Subcutaneous abdominal adipose tissue (tissue), 5 donors: ENCODE measurements around the gene CELA3B.

ENCODE experiments used
- H3K27ac ChIP-seq: one replicate; pipeline ENCODE4 v1.7.0; 2013; ENCODE audit warnings: low read depth, mild to moderate bottlenecking, inconsistent platforms, low read length, moderate library complexity
- H3K27me3 ChIP-seq, 5 donors: one replicate each; pipeline ENCODE4 v1.7.0; 2013; ENCODE audit warnings: low read length in 5 of 5, inconsistent platforms in 1 of 5; ENCODE audit not compliant: control insufficient read depth in 5 of 5, insufficient read depth in 4 of 5
- H3K36me3 ChIP-seq, 5 donors: one replicate each; pipeline ENCODE4 v1.7.0; 2013; ENCODE audit warnings: low read length in 5 of 5; ENCODE audit not compliant: control insufficient read depth in 5 of 5, insufficient read depth in 5 of 5
- H3K4me1 ChIP-seq, 5 donors: one replicate each; pipeline ENCODE4 v1.7.0; 2013; ENCODE audit warnings: low read length in 5 of 5, mild to moderate bottlenecking in 3 of 5, moderate library complexity in 1 of 5; ENCODE audit not compliant: control insufficient read depth in 5 of 5, insufficient read depth in 5 of 5
- H3K4me3 ChIP-seq, 5 donors: one replicate each; pipeline ENCODE4 v1.7.0; 2013; ENCODE audit warnings: low read length in 5 of 5, low read depth in 1 of 5
- H3K9ac ChIP-seq, 5 donors: one replicate each; pipeline ENCODE4 v1.7.0; 2013; ENCODE audit warnings: low read length in 5 of 5, mild to moderate bottlenecking in 4 of 5, moderate library complexity in 3 of 5
- H3K9me3 ChIP-seq, 5 donors: one replicate each; pipeline ENCODE4 v1.7.0; 2013; ENCODE audit warnings: low read length in 5 of 5; ENCODE audit not compliant: control insufficient read depth in 5 of 5
- donor health status: healthy.
- donor health status: healthy.
- donor health status: healthy.
- donor health status: healthy.
- donor health status: healthy.

Gene CELA3B

DNA sequence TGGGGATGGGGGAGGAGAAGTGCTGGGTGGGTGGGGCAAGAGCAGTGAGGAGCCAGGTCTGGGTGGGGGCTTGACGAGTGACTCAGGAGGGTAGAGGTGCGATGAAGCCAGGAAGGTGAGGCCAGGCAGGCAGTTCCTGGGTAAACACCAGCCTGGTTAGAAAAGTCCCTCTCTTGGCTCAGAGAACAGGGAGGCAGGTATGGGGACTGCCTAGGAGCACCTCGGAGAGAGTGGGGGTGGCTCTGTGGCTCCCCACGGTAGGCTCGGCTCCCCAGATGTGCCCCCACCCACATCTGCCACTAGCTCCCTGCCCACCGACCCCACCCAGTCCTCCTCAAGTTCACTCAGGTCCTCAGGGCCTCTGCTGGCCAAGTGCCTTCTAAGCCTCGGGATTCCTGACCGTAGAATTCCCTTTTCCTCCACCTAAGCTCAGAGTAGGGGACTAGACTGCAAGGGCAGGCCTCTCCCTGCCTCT, 40.9 kb upstream of the CELA3B start:
- Histone ChIP-seq H3K9ac (peak overlapping the region; percentile 85 to 98 (median 90)), H3K27ac (peak overlapping the region; percentile 100), H3K36me3 (peaks cover 0 to 8% (median 0%) of the 10 kb centered on the region in 5 donors), H3K4me1 (peaks cover 28 to 88% (median 81%) of the 10 kb centered on the region in 5 donors), H3K9me3 (no peaks in the 10 kb centered on the region), H3K4me3 (peak overlapping the region; percentile 90 to 99 (median 97)), H3K27me3 (no peaks in the 10 kb centered on the region)

DNA sequence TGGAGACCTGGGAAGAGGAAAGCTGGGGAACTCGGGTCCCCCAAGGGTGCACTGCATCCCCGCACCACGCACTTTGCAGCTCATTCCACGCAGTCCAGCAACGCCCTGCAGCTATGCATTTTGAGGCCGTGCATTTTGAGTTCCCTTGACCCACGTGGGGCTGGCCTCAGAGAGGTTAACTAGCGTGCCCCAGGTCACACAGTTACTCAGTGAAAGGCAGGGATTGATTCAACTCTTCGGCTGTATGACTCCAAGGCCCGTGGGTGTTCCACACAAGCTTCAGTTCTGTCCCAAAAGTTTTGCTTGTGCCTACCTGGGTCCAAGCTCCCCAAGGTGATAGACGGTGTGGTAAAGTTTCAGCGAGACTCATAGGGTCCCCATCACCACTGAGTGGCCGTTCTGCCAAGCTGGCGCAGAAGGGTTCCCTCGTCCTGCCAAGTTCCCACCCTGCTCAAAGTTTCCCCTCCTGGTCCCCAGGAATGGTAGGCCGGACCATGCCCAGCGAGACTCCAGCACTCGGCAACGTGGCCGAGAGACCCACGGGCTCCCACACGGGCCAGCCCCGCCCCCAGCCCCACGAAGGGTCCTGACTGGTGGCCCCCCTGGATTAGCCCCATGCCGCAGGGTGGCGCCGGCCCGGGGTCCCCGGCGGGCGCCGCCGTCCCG, 40.3 kb upstream of the CELA3B start:
- H3K27me3 ChIP-seq: no peaks in the 10 kb centered on the region
- H3K9ac ChIP-seq: peak overlapping the region; percentile 85 to 98 (median 90)
- peaks cover 24 to 82% (median 79%) of the 10 kb centered on the region in 5 donors for H3K4me1 ChIP-seq
- H3K27ac ChIP-seq: peak overlapping the region; percentile 100
- peak overlapping the region; percentile 90 to 99 (median 97) for H3K4me3 ChIP-seq
- no peaks in the 10 kb centered on the region for H3K9me3 ChIP-seq
- peaks cover 0 to 8% (median 0%) of the 10 kb centered on the region in 5 donors for H3K36me3 ChIP-seq

DNA sequence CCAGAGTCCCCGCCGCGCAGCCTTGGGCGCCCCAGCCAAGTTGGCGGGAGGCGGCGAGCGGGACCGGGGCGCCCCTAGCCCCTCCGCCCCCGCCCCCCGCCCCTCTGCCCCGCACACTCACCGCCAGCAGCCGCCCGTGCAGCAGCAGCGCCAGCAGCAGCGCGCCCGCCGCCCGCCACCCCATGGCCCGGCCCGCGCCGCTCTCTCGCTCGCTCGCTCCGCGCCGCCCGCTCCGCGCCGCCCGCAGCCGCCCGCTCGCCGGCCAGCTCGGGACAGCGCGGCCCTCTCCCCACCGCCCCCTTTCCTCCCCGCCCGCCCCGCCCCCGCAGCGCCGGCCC, 39.8 kb upstream of the CELA3B start, which contains the start of gene HSPG2:
Gene HSPG2 (minus strand): TSS at position 277 of the 338 bp plus-strand sequence. CDS start 93 bp downstream, at position 184.
- Histone ChIP-seq H3K27ac (peak within 1 kb of the TSS; percentile 100), H3K4me1 (peaks cover 20 to 80% (median 74%) of the 10 kb centered on the region in 5 donors), H3K9ac (peak within 1 kb of the TSS; percentile 85 to 98 (median 90)), H3K27me3 (no peaks in the 10 kb centered on the region), H3K36me3 (peaks cover 0 to 7% (median 0%) of the 10 kb centered on the region in 5 donors), H3K4me3 (peak within 1 kb of the TSS; percentile 90 to 99 (median 97)), H3K9me3 (no peaks in the 10 kb centered on the region)

DNA sequence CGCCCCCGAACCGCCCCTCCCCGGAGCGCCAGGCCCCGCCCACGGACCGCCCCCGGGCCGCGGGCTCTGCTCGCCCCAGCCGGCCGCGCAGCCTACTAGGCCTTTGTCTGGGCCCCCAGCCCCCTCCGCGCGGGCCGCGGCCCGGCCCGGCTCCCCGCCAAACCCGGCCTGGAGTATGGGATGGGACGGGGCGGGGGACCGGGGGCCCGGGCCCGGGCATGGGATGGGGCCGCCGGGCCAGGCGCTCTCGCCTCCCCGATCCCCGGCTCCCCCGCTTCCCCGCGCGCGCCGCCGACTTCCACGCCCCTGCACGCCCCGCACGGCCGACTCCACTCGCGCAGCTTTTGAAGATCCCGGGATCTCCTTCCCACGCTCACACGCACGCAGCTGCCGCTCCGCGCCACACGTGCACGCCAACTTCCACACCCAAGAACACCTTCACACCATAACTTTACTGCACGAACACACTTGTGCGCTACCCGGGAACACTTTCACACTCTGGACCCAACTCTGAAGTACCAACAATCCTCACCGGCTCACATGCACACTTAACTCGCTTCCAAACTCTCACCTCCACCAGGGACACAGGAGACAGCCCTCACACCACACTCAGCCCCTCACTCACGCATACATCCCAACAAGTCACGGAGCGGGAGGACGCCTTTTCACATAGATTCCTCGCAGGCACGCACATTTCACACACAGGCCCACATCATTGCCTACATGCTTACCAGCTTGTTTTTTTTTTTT, 39.3 kb upstream of the CELA3B start:
- peak overlapping the region; percentile 95 for H3K27ac ChIP-seq

DNA sequence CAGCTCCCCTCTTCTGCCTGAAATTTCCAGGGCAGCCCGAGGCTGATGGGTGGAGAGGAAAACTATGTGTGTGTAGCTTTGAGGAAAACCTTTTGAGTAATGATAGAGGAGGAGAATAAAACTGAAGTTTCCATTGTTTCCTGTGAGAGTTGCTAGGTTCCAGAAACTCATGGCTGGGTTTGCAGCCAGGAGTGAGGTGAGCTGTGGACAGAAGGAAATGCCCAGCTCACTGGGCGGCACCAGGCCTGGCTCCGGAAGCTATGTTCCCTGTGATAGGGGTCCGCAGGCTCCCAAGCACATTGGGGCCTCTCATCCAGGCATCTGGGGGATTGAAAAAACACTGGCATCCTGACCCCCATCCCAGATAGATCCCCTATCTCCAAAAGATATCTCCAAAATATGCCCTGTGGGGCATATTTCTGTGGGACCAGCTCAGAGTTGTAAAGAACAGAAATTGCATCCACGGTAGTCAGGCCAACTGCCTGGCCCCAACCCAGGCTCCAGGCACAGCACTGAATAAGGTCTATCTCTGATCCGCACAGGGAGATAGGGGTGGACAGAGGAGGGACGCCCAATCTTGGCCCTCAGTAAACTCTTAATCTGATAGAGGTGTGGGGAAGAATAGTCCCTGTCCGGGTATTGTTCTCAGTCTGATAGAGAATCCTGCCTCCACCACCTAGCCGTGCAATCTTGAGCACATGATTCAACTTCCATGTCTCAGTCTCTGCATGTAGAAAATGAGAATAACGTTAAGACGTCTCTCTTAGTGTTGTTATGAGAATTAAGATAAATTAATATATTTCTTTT, 37.9 kb upstream of the CELA3B start:
- peak overlapping the region in 3 of 5 donors; percentile 10 to 48 (median 43) for H3K9ac ChIP-seq
- peaks cover 18 to 62% (median 57%) of the 10 kb centered on the region in 5 donors for H3K4me1 ChIP-seq
- H3K27ac ChIP-seq: peak overlapping the region; percentile 95
- no peaks in the 10 kb centered on the region for H3K9me3 ChIP-seq
- H3K4me3 ChIP-seq: peak overlapping the region in 2 of 5 donors; percentile 11 to 20
- no peaks in the 10 kb centered on the region for H3K27me3 ChIP-seq
- peaks cover 0 to 4% (median 0%) of the 10 kb centered on the region in 5 donors for H3K36me3 ChIP-seq

More for the DNA sequence above, 39.3 kb upstream of the CELA3B start:
- Histone ChIP-seq H3K27me3 (no peaks in the 10 kb centered on the region), H3K9ac (peak overlapping the region in 3 of 5 donors; percentile 11 to 71 (median 42)), H3K4me3 (peak overlapping the region; percentile 51 to 74 (median 60)), H3K4me1 (peaks cover 21 to 74% (median 68%) of the 10 kb centered on the region in 5 donors), H3K36me3 (peaks cover 0 to 6% (median 0%) of the 10 kb centered on the region in 5 donors), H3K9me3 (no peaks in the 10 kb centered on the region)

DNA sequence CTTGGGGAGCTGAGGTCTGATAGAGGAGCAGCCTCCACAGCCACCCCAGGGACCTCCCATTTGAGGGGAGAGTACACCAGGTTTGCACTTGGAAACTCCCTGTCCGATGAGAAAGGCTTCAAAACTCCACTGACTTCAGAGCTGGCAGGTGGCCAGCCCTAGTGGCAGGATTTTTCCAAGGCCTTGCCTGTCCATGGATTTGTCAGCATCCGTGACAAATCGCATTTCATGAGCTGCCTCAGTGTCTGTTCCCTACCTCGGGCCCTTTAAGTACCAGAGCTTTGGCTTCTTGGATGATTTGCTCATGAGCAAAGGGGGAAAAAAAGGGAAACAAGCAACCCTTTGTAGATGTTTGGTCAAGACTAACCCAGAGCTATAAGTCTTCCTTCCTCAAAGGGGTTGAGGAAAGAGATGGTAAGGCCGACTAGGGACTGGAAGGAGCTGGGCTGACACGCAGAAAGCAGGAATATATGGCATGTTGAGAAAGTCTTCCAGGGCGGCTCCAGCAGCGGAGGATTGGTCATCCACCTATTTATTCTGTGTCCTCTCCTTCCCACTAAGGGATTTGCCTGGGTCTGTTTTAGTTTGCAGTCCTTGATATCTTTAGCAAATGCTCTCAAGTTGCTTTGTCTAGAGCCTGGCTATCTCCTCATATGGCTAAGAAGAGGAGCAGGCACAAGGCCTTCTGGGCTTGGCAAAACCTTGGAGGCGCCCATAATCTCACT, 37.0 kb upstream of the CELA3B start:
- Histone ChIP-seq H3K4me3 (no peak overlapping the region), H3K9me3 (no peaks in the 10 kb centered on the region), H3K36me3 (peaks cover 0 to 4% (median 0%) of the 10 kb centered on the region in 5 donors), H3K27me3 (no peaks in the 10 kb centered on the region), H3K9ac (peak overlapping the region in 3 of 5 donors; percentile 10 to 47 (median 28)), H3K27ac (peak overlapping the region; percentile 95), H3K4me1 (peaks cover 16 to 61% (median 55%) of the 10 kb centered on the region in 5 donors)

DNA sequence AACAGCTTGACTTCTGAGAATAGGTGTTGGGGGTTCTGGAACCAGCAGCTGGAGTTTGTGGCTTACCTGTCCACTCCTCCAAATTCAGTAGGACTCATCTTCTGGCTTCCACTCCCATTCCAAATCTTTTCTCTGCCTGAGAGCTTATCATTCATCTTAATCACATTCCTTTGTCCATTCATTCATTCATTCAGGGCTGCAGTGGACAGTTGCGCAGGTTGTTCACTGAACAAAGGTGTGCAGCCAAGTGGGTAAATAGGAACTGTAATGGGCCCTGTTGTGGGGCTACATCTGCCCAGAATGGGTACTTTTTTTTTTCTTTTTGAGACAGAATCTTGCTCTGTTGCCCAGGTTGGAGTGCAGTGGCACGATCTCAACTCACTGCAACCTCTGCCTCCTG, 36.3 kb upstream of the CELA3B start:
- Histone ChIP-seq H3K27me3 (no peaks in the 10 kb centered on the region), H3K4me3 (no peak overlapping the region), H3K9ac (peak overlapping the region in 1 of 5 donors; percentile 47), H3K27ac (peak overlapping the region; percentile 95), H3K4me1 (peaks cover 16 to 56% (median 48%) of the 10 kb centered on the region in 5 donors), H3K36me3 (no peaks in the 10 kb centered on the region), H3K9me3 (no peaks in the 10 kb centered on the region)

DNA sequence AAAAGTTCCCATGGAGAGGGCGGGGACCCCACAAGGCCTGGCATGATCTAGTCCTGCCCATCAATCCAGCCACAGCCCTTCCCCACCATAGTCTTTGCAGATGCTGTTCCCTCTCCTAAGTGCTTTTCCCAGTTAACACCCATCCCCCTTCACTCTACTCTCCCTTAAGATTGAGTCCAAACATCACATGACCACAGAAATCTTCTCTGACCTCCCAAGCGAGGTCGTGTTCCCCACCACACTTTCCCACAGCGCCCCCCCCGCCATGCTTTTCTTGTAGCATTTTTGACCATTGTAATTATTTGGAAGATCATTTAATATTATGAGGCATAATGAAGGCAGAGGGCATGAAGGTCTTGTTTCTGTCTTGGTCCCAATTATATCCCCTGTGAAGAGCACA, 35.5 kb upstream of the CELA3B start:
- Histone ChIP-seq H3K27ac (no peak overlapping the region), H3K4me1 (peaks cover 16 to 48% (median 40%) of the 10 kb centered on the region in 5 donors), H3K9me3 (no peaks in the 10 kb centered on the region), H3K9ac (no peak overlapping the region), H3K4me3 (no peak overlapping the region), H3K36me3 (no peaks in the 10 kb centered on the region), H3K27me3 (no peaks in the 10 kb centered on the region)

DNA sequence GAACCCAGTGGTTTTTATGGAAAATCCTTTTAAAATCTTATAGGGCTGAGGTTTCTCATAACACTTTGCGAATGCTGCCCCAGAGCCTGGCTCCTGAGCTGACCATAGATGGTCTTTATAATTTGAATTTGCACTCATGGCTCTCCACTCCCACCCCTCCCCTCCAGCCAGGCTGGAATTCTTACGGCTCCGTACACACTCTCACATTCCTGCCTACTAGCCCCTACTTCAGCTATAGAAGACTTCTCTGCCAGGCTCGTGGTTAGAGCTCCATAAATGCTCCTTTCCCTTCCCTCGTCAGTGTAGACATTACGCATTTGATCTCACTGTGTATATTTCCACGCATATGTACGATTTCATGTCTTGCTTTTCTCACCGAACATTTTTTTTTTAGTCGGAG, 34.4 kb upstream of the CELA3B start:
- H3K4me3 ChIP-seq: no peak overlapping the region
- H3K4me1 ChIP-seq: peaks cover 16 to 55% (median 40%) of the 10 kb centered on the region in 5 donors
- H3K27ac ChIP-seq: no peak overlapping the region
- H3K9ac ChIP-seq: no peak overlapping the region
- no peaks in the 10 kb centered on the region for H3K9me3 ChIP-seq
- H3K27me3 ChIP-seq: no peaks in the 10 kb centered on the region
- no peaks in the 10 kb centered on the region for H3K36me3 ChIP-seq
